NB4 (cell line): ENCODE data around the gene LGR5.

Experiments used
- DNase-seq: peaks from one replicate; pipeline ENCODE4 v3.0.0; 2010; ENCODE audit warnings: low read depth
- H3K4me3 ChIP-seq: one replicate; pipeline ENCODE4 v1.5.1; 2011; ENCODE audit warnings: mild to moderate bottlenecking, low read depth, low read length, moderate library complexity
- MAX ChIP-seq: IDR thresholded peaks from 2 replicates; pipeline ENCODE4 v1.6.1; 2011; ENCODE audit warnings: low read depth, low read length
- MYC ChIP-seq: IDR thresholded peaks from 2 replicates; pipeline ENCODE4 v1.6.1; 2011; ENCODE audit warnings: low read depth, low read length
- POLR2A ChIP-seq: IDR thresholded peaks from 2 replicates; pipeline ENCODE4 v1.6.1; 2011; ENCODE audit warnings: mild to moderate bottlenecking; ENCODE audit not compliant: insufficient read length; ENCODE audit errors: extremely low read depth
- TF ChIP-seq, protein P1 (sequence below): IDR thresholded peaks from one replicate; pipeline ENCODE4 v1.5.1; 2012; ENCODE audit warnings: low read depth, low read length

LGR5 gene

GRCh38 chr12:71400481-71400880 is 39.1 kb upstream of the LGR5 start:
- DNase-seq: no peak
- TF ChIP-seq MAX (no peak), MYC (no peak), POLR2A (no peak)
- TF ChIP-seq, protein P1, sequence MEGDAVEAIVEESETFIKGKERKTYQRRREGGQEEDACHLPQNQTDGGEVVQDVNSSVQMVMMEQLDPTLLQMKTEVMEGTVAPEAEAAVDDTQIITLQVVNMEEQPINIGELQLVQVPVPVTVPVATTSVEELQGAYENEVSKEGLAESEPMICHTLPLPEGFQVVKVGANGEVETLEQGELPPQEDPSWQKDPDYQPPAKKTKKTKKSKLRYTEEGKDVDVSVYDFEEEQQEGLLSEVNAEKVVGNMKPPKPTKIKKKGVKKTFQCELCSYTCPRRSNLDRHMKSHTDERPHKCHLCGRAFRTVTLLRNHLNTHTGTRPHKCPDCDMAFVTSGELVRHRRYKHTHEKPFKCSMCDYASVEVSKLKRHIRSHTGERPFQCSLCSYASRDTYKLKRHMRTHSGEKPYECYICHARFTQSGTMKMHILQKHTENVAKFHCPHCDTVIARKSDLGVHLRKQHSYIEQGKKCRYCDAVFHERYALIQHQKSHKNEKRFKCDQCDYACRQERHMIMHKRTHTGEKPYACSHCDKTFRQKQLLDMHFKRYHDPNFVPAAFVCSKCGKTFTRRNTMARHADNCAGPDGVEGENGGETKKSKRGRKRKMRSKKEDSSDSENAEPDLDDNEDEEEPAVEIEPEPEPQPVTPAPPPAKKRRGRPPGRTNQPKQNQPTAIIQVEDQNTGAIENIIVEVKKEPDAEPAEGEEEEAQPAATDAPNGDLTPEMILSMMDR: no peak
- H3K4me3 ChIP-seq: no peak overlapping the region

DNA sequence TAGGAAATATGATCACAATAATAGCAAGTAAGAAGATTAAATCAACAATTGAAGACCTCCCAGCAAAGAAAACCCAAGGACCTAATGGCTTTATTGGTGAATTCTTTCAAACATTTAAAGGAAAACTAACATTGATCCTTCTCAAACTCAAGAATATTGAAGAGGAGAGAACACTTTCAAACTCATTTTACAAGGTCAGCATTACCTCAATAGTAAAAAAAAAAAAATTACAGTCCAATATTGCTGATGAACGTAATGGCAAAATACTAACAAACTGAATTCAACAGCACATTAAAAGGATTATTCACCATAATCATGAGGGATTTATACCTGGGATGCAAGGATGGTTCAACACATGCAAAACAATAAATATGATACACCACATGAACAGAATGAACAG is 33.7 kb upstream of the LGR5 start:
- no peak overlapping the region for H3K4me3 ChIP-seq
- DNase-seq: no peak
- TF ChIP-seq MYC (no peak), POLR2A (no peak), MAX (no peak)
- TF ChIP-seq, protein P1: no peak

- DNase-seq: no peak
- no peak overlapping the region for H3K4me3 ChIP-seq
- TF ChIP-seq MYC (no peak), POLR2A (no peak), MAX (no peak)
- TF ChIP-seq, protein P1: no peak
Measured at GRCh38 chr12:71407732-71408131, 31.9 kb upstream of the LGR5 start.

DNA sequence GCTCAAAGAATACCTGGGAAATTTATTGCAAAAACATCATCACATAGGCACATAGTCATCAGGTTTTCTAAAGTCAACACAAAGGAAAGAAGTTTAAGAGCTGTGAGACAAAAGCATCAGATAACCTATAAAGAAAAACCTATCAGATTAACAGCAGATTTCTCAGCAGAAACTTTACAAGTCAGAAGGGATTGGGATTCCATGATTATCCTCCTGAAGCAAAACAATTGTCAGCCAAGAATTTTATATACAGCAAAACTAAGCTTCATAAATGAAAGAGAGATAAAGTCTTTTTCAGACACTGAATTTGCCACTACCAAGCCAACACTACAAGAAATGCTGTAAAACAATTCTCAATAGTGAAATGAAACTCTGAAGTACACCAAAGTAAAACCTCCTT is 28.8 kb upstream of the LGR5 start:
- TF ChIP-seq MYC (no peak), POLR2A (no peak)
- TF ChIP-seq, protein P1: no peak
- H3K4me3 ChIP-seq: no peak overlapping the region
- no peak for DNase-seq

GRCh38 chr12:71411635-71412034 is 28.0 kb upstream of the LGR5 start:
- TF ChIP-seq POLR2A: no peak
- TF ChIP-seq MAX: no peak
- TF ChIP-seq, protein P1: no peak
- no peak for TF ChIP-seq MYC
- no peak for DNase-seq
- no peak overlapping the region for H3K4me3 ChIP-seq

GRCh38 chr12:71415336-71416231 is 24.0 kb upstream of the LGR5 start:
- TF ChIP-seq, protein P1: peak; percentile 79
- no peak for TF ChIP-seq POLR2A
- H3K4me3 ChIP-seq: no peak overlapping the region
- DNase-seq: peak; percentile 60
